Activated CD4-positive, alpha-beta T cell treated with anti-CD3 and anti-CD28 coated beads, Interleukin-2, amount 10 ng/mL, durations not matched to agents 24 days and 14 days (primary cell): ENCODE results near the gene GAMT. TPM values are rescaled to one million over a fixed set of nuclear protein-coding genes. Genes with fewer than 3 reads are reported as not detected.
A peak's percentile ranks its signal among the peaks of the same experiment; 100 is the strongest.

ENCODE experiments used
- DNase-seq: peaks from one replicate; pipeline ENCODE4 v3.0.0; 2022
- H3K27ac Mint-ChIP-seq: one replicate; pipeline ENCODE4 v1.8.0; 2022; ENCODE audit warnings: mild to moderate bottlenecking, mixed read lengths
- H3K27me3 Mint-ChIP-seq: one replicate; pipeline ENCODE4 v1.8.0; 2022; ENCODE audit warnings: mixed read lengths
- H3K36me3 Mint-ChIP-seq: one replicate; pipeline ENCODE4 v1.8.0; 2022; ENCODE audit warnings: low read depth, mild to moderate bottlenecking, mixed read lengths
- H3K4me1 Mint-ChIP-seq: one replicate; pipeline ENCODE4 v1.8.0; 2021; ENCODE audit warnings: mixed read lengths
- H3K4me3 Mint-ChIP-seq: one replicate; pipeline ENCODE4 v1.8.0; 2022; ENCODE audit warnings: mild to moderate bottlenecking, moderate library complexity, mixed read lengths
- H3K9me3 Mint-ChIP-seq: one replicate; pipeline ENCODE4 v1.8.0; 2021; ENCODE audit warnings: mixed read lengths
- intact Hi-C: fragments of 100-400 bp; cut with micrococcal nuclease; formaldehyde crosslinking; loops from one replicate; pipeline ENCODE4 v1.15.1; 2023
- total RNA-seq: library from RNA; stranded (reverse); gene quantifications from 2 replicates; pipeline ENCODE4 v1.2.3, GENCODE V29; 2022

The GAMT gene
- 28.8 and 32.6 TPM in 2 replicates for total RNA-seq

- intact Hi-C loops: no loop called here
- peaks cover 1% of the 10 kb centered on the region for H3K36me3 Mint-ChIP-seq
- H3K4me1 Mint-ChIP-seq: peaks cover 9% of the 10 kb centered on the region
- peaks cover 6% of the 10 kb centered on the region for H3K27me3 Mint-ChIP-seq
- no peaks in the 10 kb centered on the region for H3K9me3 Mint-ChIP-seq
- H3K4me3 Mint-ChIP-seq: peak within 1 kb of the TSS; percentile 68
- no peak within 1 kb of the TSS for H3K27ac Mint-ChIP-seq
- DNase-seq: peak; percentile 90
These were observed at the start of gene GAMT for GRCh38 chr19:1401138-1401888. TSS of gene GAMT (minus strand) at chr19:1401542. CDS start at chr19:1401476, 66 bp downstream.

- Mint-ChIP-seq H3K4me1 (peaks cover 3% of the 10 kb centered on the region), H3K27me3 (peaks cover 51% of the 10 kb centered on the region), H3K4me3 (peak within 1 kb of the TSS; percentile 40), H3K27ac (no peak within 1 kb of the TSS), H3K9me3 (no peaks in the 10 kb centered on the region), H3K36me3 (no peaks in the 10 kb centered on the region)
- peak; percentile 83 for DNase-seq
- intact Hi-C loops: loop anchor here (5.0 kb wide), 1 partner anchor 63 kb away; the partner anchor contains the start of gene ADAMTSL5
These were observed 48.4 kb upstream of the GAMT start, which contains the start of gene APC2 for GRCh38 chr19:1449467-1450442. TSS of gene APC2 (plus strand) at chr19:1450121. CDS start at chr19:1453002, 2,881 bp downstream.

GRCh38 chr19:1447944-1448343, 46.6 kb upstream of the GAMT start:
- intact Hi-C loops: loop anchor here (5.0 kb wide), 1 partner anchor 64 kb away; the partner anchor contains the start of gene ADAMTSL5
- Mint-ChIP-seq H3K9me3 (no peaks in the 10 kb centered on the region), H3K27ac (no peak overlapping the region), H3K36me3 (no peaks in the 10 kb centered on the region), H3K4me1 (peaks cover 6% of the 10 kb centered on the region), H3K4me3 (no peak overlapping the region), H3K27me3 (peaks cover 45% of the 10 kb centered on the region)
- no peak for DNase-seq

- H3K4me3 Mint-ChIP-seq: no peak overlapping the region
- H3K4me1 Mint-ChIP-seq: peaks cover 8% of the 10 kb centered on the region
- no peak overlapping the region for H3K27ac Mint-ChIP-seq
- intact Hi-C loops: loop anchor here (5.0 kb wide), 1 partner anchor 65 kb away; the partner anchor contains the start of gene ADAMTSL5
- peaks cover 41% of the 10 kb centered on the region for H3K27me3 Mint-ChIP-seq
- DNase-seq: no peak
- H3K9me3 Mint-ChIP-seq: no peaks in the 10 kb centered on the region
- H3K36me3 Mint-ChIP-seq: peaks cover 3% of the 10 kb centered on the region
These were observed 46.2 kb upstream of the GAMT start for GRCh38 chr19:1447504-1447903.

GRCh38 chr19:1446713-1447481, 45.6 kb upstream of the GAMT start:
- DNase-seq: peak; percentile 81
- Mint-ChIP-seq H3K27ac (no peak overlapping the region), H3K4me1 (peaks cover 8% of the 10 kb centered on the region), H3K27me3 (peaks cover 38% of the 10 kb centered on the region), H3K4me3 (peak overlapping the region; percentile 35), H3K36me3 (peaks cover 10% of the 10 kb centered on the region), H3K9me3 (no peaks in the 10 kb centered on the region)
- intact Hi-C loops: loop anchor here (5.0 kb wide), 1 partner anchor 65 kb away; the partner anchor contains the start of gene ADAMTSL5

GRCh38 chr19:1445932-1446712, 44.8 kb upstream of the GAMT start:
- no peaks in the 10 kb centered on the region for H3K9me3 Mint-ChIP-seq
- intact Hi-C loops: loop anchor here (2.0 to 5.0 kb wide), 2 partner anchors 25 to 66 kb away; partner anchors contain the start of gene ADAMTSL5
- no peak for DNase-seq
- H3K4me1 Mint-ChIP-seq: peaks cover 8% of the 10 kb centered on the region
- H3K27me3 Mint-ChIP-seq: peaks cover 33% of the 10 kb centered on the region
- peaks cover 17% of the 10 kb centered on the region for H3K36me3 Mint-ChIP-seq
- no peak overlapping the region for H3K4me3 Mint-ChIP-seq
- no peak overlapping the region for H3K27ac Mint-ChIP-seq

GRCh38 chr19:1445185-1445931, 44.0 kb upstream of the GAMT start:
- H3K27ac Mint-ChIP-seq: no peak overlapping the region

GRCh38 chr19:1441677-1442438, 40.5 kb upstream of the GAMT start:
- no peaks in the 10 kb centered on the region for H3K9me3 Mint-ChIP-seq
- peaks cover 43% of the 10 kb centered on the region for H3K36me3 Mint-ChIP-seq
- no peak for DNase-seq
- H3K27ac Mint-ChIP-seq: no peak overlapping the region
- peaks cover 4% of the 10 kb centered on the region for H3K27me3 Mint-ChIP-seq
- intact Hi-C loops: no loop called here
- peaks cover 21% of the 10 kb centered on the region for H3K4me1 Mint-ChIP-seq
- peak overlapping the region; percentile 34 for H3K4me3 Mint-ChIP-seq

More at GRCh38 chr19:1445185-1445931, 44.0 kb upstream of the GAMT start:
- DNase-seq: peak; percentile 96
- intact Hi-C loops: loop anchor here (2.0 to 5.0 kb wide), 2 partner anchors 25 to 67 kb away; partner anchors contain the start of gene ADAMTSL5
- H3K4me1 Mint-ChIP-seq: peaks cover 10% of the 10 kb centered on the region
- H3K36me3 Mint-ChIP-seq: peaks cover 24% of the 10 kb centered on the region
- peak overlapping the region; percentile 78 for H3K4me3 Mint-ChIP-seq
- H3K27me3 Mint-ChIP-seq: peaks cover 26% of the 10 kb centered on the region
- H3K9me3 Mint-ChIP-seq: no peaks in the 10 kb centered on the region

GRCh38 chr19:1441022-1441426, 39.7 kb upstream of the GAMT start:
- intact Hi-C loops: no loop called here
- H3K9me3 Mint-ChIP-seq: no peaks in the 10 kb centered on the region
- H3K4me3 Mint-ChIP-seq: peak overlapping the region; percentile 93
- H3K4me1 Mint-ChIP-seq: peaks cover 21% of the 10 kb centered on the region
- H3K27me3 Mint-ChIP-seq: peaks cover 2% of the 10 kb centered on the region
- H3K27ac Mint-ChIP-seq: peak overlapping the region; percentile 62
- H3K36me3 Mint-ChIP-seq: peaks cover 43% of the 10 kb centered on the region
- DNase-seq: no peak

GRCh38 chr19:1440418-1440801, 39.1 kb upstream of the GAMT start:
- Mint-ChIP-seq H3K36me3 (peaks cover 44% of the 10 kb centered on the region), H3K27ac (peak overlapping the region; percentile 74), H3K4me3 (peak overlapping the region; percentile 93), H3K27me3 (peaks cover under 1% of the 10 kb centered on the region), H3K9me3 (no peaks in the 10 kb centered on the region), H3K4me1 (peaks cover 21% of the 10 kb centered on the region)
- intact Hi-C loops: no loop called here
- no peak for DNase-seq
